Measurements from ENCODE around the gene DCUN1D1.
A peak's percentile ranks its signal among the peaks of the same experiment; 100 is the strongest.

Gene DCUN1D1

GRCh38 chr3:182965861-182966366 lies 14.4 kb downstream of the DCUN1D1 start:
- Mint-ChIP-seq H3K27me3 (no peaks in the 10 kb centered on the region), H3K36me3 (peaks cover 6 to 12% of the 10 kb centered on the region in 2 donors), H3K9me3 (no peaks in the 10 kb centered on the region), H3K4me3 (no peak overlapping the region), H3K4me1 (peaks cover 21 to 43% of the 10 kb centered on the region in 2 donors), H3K27ac (no peak overlapping the region)
- DNase-seq: no peak
- no peak for ATAC-seq (replicated peaks)

GRCh38 chr3:182964179-182964578 lies 16.2 kb downstream of the DCUN1D1 start:
- Mint-ChIP-seq H3K4me1 (peaks cover 19 to 39% of the 10 kb centered on the region in 2 donors), H3K36me3 (peaks cover 9 to 19% of the 10 kb centered on the region in 2 donors), H3K4me3 (no peak overlapping the region), H3K27ac (no peak overlapping the region), H3K9me3 (no peaks in the 10 kb centered on the region), H3K27me3 (no peaks in the 10 kb centered on the region)
- ATAC-seq (replicated peaks) (no peak), DNase-seq (no peak)

- H3K9me3 Mint-ChIP-seq: no peaks in the 10 kb centered on the region
- ATAC-seq (replicated peaks) (no peak), DNase-seq (no peak)
- H3K27ac Mint-ChIP-seq: no peak overlapping the region
- H3K36me3 Mint-ChIP-seq: peaks cover 16 to 26% of the 10 kb centered on the region in 2 donors
- H3K4me3 Mint-ChIP-seq: no peak overlapping the region
- H3K4me1 Mint-ChIP-seq: peaks cover 9 to 23% of the 10 kb centered on the region in 2 donors
- H3K27me3 Mint-ChIP-seq: no peaks in the 10 kb centered on the region
Measured at GRCh38 chr3:182962166-182962565, 18.2 kb downstream of the DCUN1D1 start.

- ATAC-seq (replicated peaks) (no peak), DNase-seq (no peak)
- Mint-ChIP-seq H3K27ac (no peak overlapping the region), H3K27me3 (no peaks in the 10 kb centered on the region), H3K4me3 (no peak overlapping the region), H3K36me3 (peaks cover 28 to 38% of the 10 kb centered on the region in 2 donors), H3K9me3 (no peaks in the 10 kb centered on the region), H3K4me1 (peaks cover 2 to 24% of the 10 kb centered on the region in 2 donors)
Measured at GRCh38 chr3:182959474-182960350, 20.6 kb downstream of the DCUN1D1 start.

GRCh38 chr3:182957676-182958266 lies 22.6 kb downstream of the DCUN1D1 start:
- Mint-ChIP-seq H3K4me1 (peaks cover 3 to 24% of the 10 kb centered on the region in 2 donors), H3K27me3 (no peaks in the 10 kb centered on the region), H3K4me3 (no peak overlapping the region), H3K9me3 (no peaks in the 10 kb centered on the region), H3K36me3 (peaks cover 33 to 47% of the 10 kb centered on the region in 2 donors), H3K27ac (peak overlapping the region; percentile 84)
- no peak for ATAC-seq (replicated peaks)
- DNase-seq: no peak

- no peak for ATAC-seq (replicated peaks)
- no peaks in the 10 kb centered on the region for H3K9me3 Mint-ChIP-seq
- no peaks in the 10 kb centered on the region for H3K27me3 Mint-ChIP-seq
- no peak for DNase-seq
- peaks cover 34 to 47% of the 10 kb centered on the region in 2 donors for H3K36me3 Mint-ChIP-seq
- H3K27ac Mint-ChIP-seq: no peak overlapping the region
- H3K4me3 Mint-ChIP-seq: no peak overlapping the region
- peaks cover 4 to 24% of the 10 kb centered on the region in 2 donors for H3K4me1 Mint-ChIP-seq
Measured at GRCh38 chr3:182957226-182957625, 23.1 kb downstream of the DCUN1D1 start.

- Mint-ChIP-seq H3K36me3 (peaks cover 40 to 49% of the 10 kb centered on the region in 2 donors), H3K9me3 (no peaks in the 10 kb centered on the region), H3K4me1 (peaks cover 4 to 15% of the 10 kb centered on the region in 2 donors), H3K27ac (no peak overlapping the region), H3K27me3 (no peaks in the 10 kb centered on the region), H3K4me3 (no peak overlapping the region)
- DNase-seq (no peak), ATAC-seq (replicated peaks) (peak; percentile 42 to 60)
Measured at GRCh38 chr3:182954553-182955235, 25.6 kb downstream of the DCUN1D1 start.

- H3K9me3 Mint-ChIP-seq: no peaks in the 10 kb centered on the region
- ATAC-seq (replicated peaks) (no peak), DNase-seq (no peak)
- H3K4me1 Mint-ChIP-seq: peaks cover 0 to 6% of the 10 kb centered on the region in 2 donors
- no peak overlapping the region for H3K27ac Mint-ChIP-seq
- peaks cover 32 to 62% of the 10 kb centered on the region in 2 donors for H3K36me3 Mint-ChIP-seq
- H3K4me3 Mint-ChIP-seq: no peak overlapping the region
- H3K27me3 Mint-ChIP-seq: no peaks in the 10 kb centered on the region
Measured at GRCh38 chr3:182949688-182950087, 30.6 kb downstream of the DCUN1D1 start.

- H3K9me3 Mint-ChIP-seq: no peaks in the 10 kb centered on the region
- H3K27ac Mint-ChIP-seq: no peak overlapping the region
- H3K4me1 Mint-ChIP-seq: peaks cover 0 to 6% of the 10 kb centered on the region in 2 donors
- ATAC-seq (replicated peaks) (no peak), DNase-seq (no peak)
- no peak overlapping the region for H3K4me3 Mint-ChIP-seq
- no peaks in the 10 kb centered on the region for H3K27me3 Mint-ChIP-seq
- peaks cover 31 to 56% of the 10 kb centered on the region in 2 donors for H3K36me3 Mint-ChIP-seq
Measured at GRCh38 chr3:182948305-182948704, 32.0 kb downstream of the DCUN1D1 start.

GRCh38 chr3:182947888-182948287 lies 32.5 kb downstream of the DCUN1D1 start:
- ATAC-seq (replicated peaks) (peak; percentile 29 to 45), DNase-seq (no peak)
- H3K27me3 Mint-ChIP-seq: no peaks in the 10 kb centered on the region
- H3K36me3 Mint-ChIP-seq: peaks cover 29 to 54% of the 10 kb centered on the region in 2 donors
- H3K4me3 Mint-ChIP-seq: no peak overlapping the region
- H3K27ac Mint-ChIP-seq: no peak overlapping the region
- no peaks in the 10 kb centered on the region for H3K9me3 Mint-ChIP-seq
- peaks cover 0 to 6% of the 10 kb centered on the region in 2 donors for H3K4me1 Mint-ChIP-seq

- H3K27ac Mint-ChIP-seq: no peak overlapping the region
- ATAC-seq (replicated peaks) (no peak), DNase-seq (no peak)
- H3K4me3 Mint-ChIP-seq: no peak overlapping the region
- no peaks in the 10 kb centered on the region for H3K27me3 Mint-ChIP-seq
- no peaks in the 10 kb centered on the region for H3K9me3 Mint-ChIP-seq
- peaks cover 0 to 2% of the 10 kb centered on the region in 2 donors for H3K4me1 Mint-ChIP-seq
- peaks cover 18 to 23% of the 10 kb centered on the region in 2 donors for H3K36me3 Mint-ChIP-seq
Measured at GRCh38 chr3:182941719-182942118, 38.6 kb downstream of the DCUN1D1 start.

GRCh38 chr3:182940266-182940808 lies 40.0 kb downstream of the DCUN1D1 start:
- Mint-ChIP-seq H3K4me3 (no peak overlapping the region), H3K27me3 (no peaks in the 10 kb centered on the region), H3K36me3 (peaks cover 14 to 15% of the 10 kb centered on the region in 2 donors), H3K9me3 (no peaks in the 10 kb centered on the region), H3K27ac (no peak overlapping the region), H3K4me1 (peaks cover 0 to 2% of the 10 kb centered on the region in 2 donors)
- DNase-seq (no peak), ATAC-seq (replicated peaks) (no peak)

- DNase-seq: no peak
- Mint-ChIP-seq H3K4me3 (no peak overlapping the region), H3K36me3 (peaks cover 9 to 11% of the 10 kb centered on the region in 2 donors), H3K27ac (no peak overlapping the region), H3K9me3 (no peaks in the 10 kb centered on the region), H3K27me3 (no peaks in the 10 kb centered on the region), H3K4me1 (peaks cover 0 to 4% of the 10 kb centered on the region in 2 donors)
- ATAC-seq (replicated peaks): no peak
Measured at GRCh38 chr3:182937293-182938051, 42.9 kb downstream of the DCUN1D1 start.
